ENCODE results near the gene ANKS1A.

Gene ANKS1A

DNA sequence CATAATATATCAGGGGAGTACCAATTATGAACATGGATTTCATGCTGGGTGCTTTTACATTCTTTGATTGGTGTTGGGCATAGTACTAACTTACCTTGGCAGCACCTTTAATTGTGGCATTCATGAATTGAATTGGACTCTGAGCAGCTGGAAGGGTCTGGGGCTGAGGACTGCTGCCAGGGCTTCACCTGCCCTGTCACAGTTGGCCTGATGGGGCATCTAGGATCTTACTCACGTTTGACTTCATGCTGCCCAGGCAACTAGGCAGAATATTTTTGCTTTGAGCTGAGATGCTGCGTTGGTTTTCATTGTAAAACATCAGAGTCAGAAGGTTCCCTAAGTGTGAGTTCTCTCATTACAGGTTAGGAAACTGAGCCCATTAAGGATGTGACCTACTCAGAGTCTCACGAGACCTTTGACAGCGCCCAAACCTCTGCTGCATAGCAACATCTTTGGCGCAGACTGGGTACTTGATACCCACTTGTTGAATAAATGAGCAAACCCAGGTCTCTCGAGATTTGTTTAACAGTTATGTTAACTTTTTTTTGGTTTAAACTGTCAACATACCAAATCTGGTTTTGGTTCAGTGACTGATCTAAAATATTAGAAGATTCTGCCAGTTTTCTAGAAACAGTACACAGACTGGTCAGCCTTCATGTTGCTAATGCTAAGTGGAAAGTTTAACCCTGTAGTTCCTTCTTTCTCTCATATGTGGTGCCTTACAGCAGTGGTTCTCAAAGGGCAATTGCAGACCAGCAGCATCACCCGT lies 147.2 kb downstream of the ANKS1A start:
- Histone ChIP-seq H3K27ac (ENCODE audit: low read depth, low read length) (no peak overlapping the region), H3K9ac (ENCODE audit: low read length) (no peak overlapping the region), H3K4me3 (ENCODE audit: low read depth, low read length) (no peak overlapping the region), H3K27me3 (ENCODE audit: control insufficient read depth, insufficient read depth, low read length) (no peaks in the 10 kb centered on the region), H3K4me1 (ENCODE audit: control insufficient read depth, insufficient read depth, low read length) (peaks cover 40% of the 10 kb centered on the region), H3K36me3 (ENCODE audit: control insufficient read depth, insufficient read depth, low read length) (peaks cover 3% of the 10 kb centered on the region; the same call in 1 of the 2 replicates), H3K9me3 (ENCODE audit: control insufficient read depth, insufficient read depth, low read depth, low read length) (no peaks in the 10 kb centered on the region)

GRCh38 chr6:35036828-35037663 lies 148.0 kb downstream of the ANKS1A start:
- Histone ChIP-seq H3K4me3 (ENCODE audit: low read depth, low read length) (peak overlapping the region; percentile 11; the same call in 1 of the 2 replicates), H3K9ac (ENCODE audit: low read length) (no peak overlapping the region), H3K27ac (ENCODE audit: low read depth, low read length) (0 out of 2 replicates have a peak overlapping the region, but pooled peaks have one; percentile 10), H3K27me3 (ENCODE audit: control insufficient read depth, insufficient read depth, low read length) (no peaks in the 10 kb centered on the region), H3K9me3 (ENCODE audit: control insufficient read depth, insufficient read depth, low read depth, low read length) (no peaks in the 10 kb centered on the region), H3K36me3 (ENCODE audit: control insufficient read depth, insufficient read depth, low read length) (peaks cover 9% of the 10 kb centered on the region; the same call in 1 of the 2 replicates), H3K4me1 (ENCODE audit: control insufficient read depth, insufficient read depth, low read length) (peaks cover 40% of the 10 kb centered on the region)

- peak overlapping the region; percentile 13 for H3K9ac ChIP-seq (ENCODE audit: low read length)
- no peaks in the 10 kb centered on the region for H3K9me3 ChIP-seq (ENCODE audit: control insufficient read depth, insufficient read depth, low read depth, low read length)
- H3K4me1 ChIP-seq (ENCODE audit: control insufficient read depth, insufficient read depth, low read length) = peaks cover 44% of the 10 kb centered on the region
- peak overlapping the region; percentile 10; the same call in 1 of the 2 replicates for H3K27ac ChIP-seq (ENCODE audit: low read depth, low read length)
- peak overlapping the region; percentile 1; the same call in 1 of the 2 replicates for H3K4me3 ChIP-seq (ENCODE audit: low read depth, low read length)
- H3K27me3 ChIP-seq (ENCODE audit: control insufficient read depth, insufficient read depth, low read length) = no peaks in the 10 kb centered on the region
- H3K36me3 ChIP-seq (ENCODE audit: control insufficient read depth, insufficient read depth, low read length) = peaks cover 9% of the 10 kb centered on the region; the same call in 1 of the 2 replicates
Measured at GRCh38 chr6:35037664-35038038, 148.6 kb downstream of the ANKS1A start.

- Histone ChIP-seq H3K9ac (ENCODE audit: low read length) (peak overlapping the region; percentile 13), H3K27ac (ENCODE audit: low read depth, low read length) (peak overlapping the region; percentile 10; the same call in 1 of the 2 replicates), H3K27me3 (ENCODE audit: control insufficient read depth, insufficient read depth, low read length) (no peaks in the 10 kb centered on the region), H3K36me3 (ENCODE audit: control insufficient read depth, insufficient read depth, low read length) (peaks cover 9% of the 10 kb centered on the region; the same call in 1 of the 2 replicates), H3K9me3 (ENCODE audit: control insufficient read depth, insufficient read depth, low read depth, low read length) (no peaks in the 10 kb centered on the region), H3K4me3 (ENCODE audit: low read depth, low read length) (no peak overlapping the region), H3K4me1 (ENCODE audit: control insufficient read depth, insufficient read depth, low read length) (peaks cover 48% of the 10 kb centered on the region)
Measured at GRCh38 chr6:35038076-35038475, 149.0 kb downstream of the ANKS1A start.

- Histone ChIP-seq H3K4me1 (ENCODE audit: control insufficient read depth, insufficient read depth, low read length) (peaks cover 63% of the 10 kb centered on the region), H3K27me3 (ENCODE audit: control insufficient read depth, insufficient read depth, low read length) (no peaks in the 10 kb centered on the region), H3K4me3 (ENCODE audit: low read depth, low read length) (no peak overlapping the region), H3K9ac (ENCODE audit: low read length) (no peak overlapping the region), H3K9me3 (ENCODE audit: control insufficient read depth, insufficient read depth, low read depth, low read length) (no peaks in the 10 kb centered on the region), H3K27ac (ENCODE audit: low read depth, low read length) (no peak overlapping the region), H3K36me3 (ENCODE audit: control insufficient read depth, insufficient read depth, low read length) (peaks cover 9% of the 10 kb centered on the region; the same call in 1 of the 2 replicates)
Measured at GRCh38 chr6:35040398-35040797, 151.3 kb downstream of the ANKS1A start.

DNA sequence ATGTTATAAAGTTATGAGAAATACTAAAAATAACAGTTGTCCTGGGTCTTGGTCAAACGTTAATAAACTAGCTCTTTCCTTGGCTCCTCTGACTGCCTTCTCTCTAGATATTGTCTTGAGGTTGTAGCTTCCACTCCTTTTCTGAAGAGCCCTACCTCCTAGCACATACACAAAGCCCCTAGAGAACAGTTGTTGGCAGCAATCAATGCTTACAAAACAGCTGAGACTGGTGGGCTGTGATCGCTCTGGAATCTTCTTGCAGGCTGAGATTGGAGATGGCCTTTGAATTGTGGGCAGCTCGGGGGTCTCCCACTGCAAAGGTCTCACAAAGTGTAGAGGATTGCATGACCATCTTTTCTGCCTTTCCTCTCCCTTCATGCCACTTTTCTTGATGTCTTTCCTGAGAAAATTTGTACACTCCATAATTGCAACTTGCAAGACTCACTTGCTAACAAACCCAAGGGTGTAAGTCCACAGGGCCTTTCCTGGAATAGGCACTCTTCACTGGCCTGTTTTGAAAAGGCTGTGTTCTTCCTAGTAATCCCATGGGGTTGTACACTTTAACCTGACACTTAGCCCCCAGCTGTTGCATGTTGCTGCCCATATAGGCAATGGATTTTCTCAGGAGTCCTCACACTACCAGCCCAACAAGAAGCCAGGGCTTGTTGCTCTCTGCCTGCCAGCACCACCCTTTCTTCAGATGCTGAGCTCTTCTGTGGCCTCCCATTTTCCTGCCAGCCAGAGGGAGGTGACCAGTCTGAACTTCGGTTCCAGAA lies 152.2 kb downstream of the ANKS1A start:
- no peak overlapping the region for H3K4me3 ChIP-seq (ENCODE audit: low read depth, low read length)
- no peaks in the 10 kb centered on the region for H3K27me3 ChIP-seq (ENCODE audit: control insufficient read depth, insufficient read depth, low read length)
- no peaks in the 10 kb centered on the region for H3K9me3 ChIP-seq (ENCODE audit: control insufficient read depth, insufficient read depth, low read depth, low read length)
- H3K4me1 ChIP-seq (ENCODE audit: control insufficient read depth, insufficient read depth, low read length) = peaks cover 63% of the 10 kb centered on the region
- no peak overlapping the region for H3K9ac ChIP-seq (ENCODE audit: low read length)
- peaks cover 9% of the 10 kb centered on the region; the same call in 1 of the 2 replicates for H3K36me3 ChIP-seq (ENCODE audit: control insufficient read depth, insufficient read depth, low read length)
- H3K27ac ChIP-seq (ENCODE audit: low read depth, low read length) = no peak overlapping the region

- H3K27ac ChIP-seq (ENCODE audit: low read depth, low read length) = no peak overlapping the region
- H3K9me3 ChIP-seq (ENCODE audit: control insufficient read depth, insufficient read depth, low read depth, low read length) = no peaks in the 10 kb centered on the region
- no peak overlapping the region for H3K4me3 ChIP-seq (ENCODE audit: low read depth, low read length)
- H3K27me3 ChIP-seq (ENCODE audit: control insufficient read depth, insufficient read depth, low read length) = no peaks in the 10 kb centered on the region
- H3K4me1 ChIP-seq (ENCODE audit: control insufficient read depth, insufficient read depth, low read length) = peaks cover 63% of the 10 kb centered on the region
- no peak overlapping the region for H3K9ac ChIP-seq (ENCODE audit: low read length)
- H3K36me3 ChIP-seq (ENCODE audit: control insufficient read depth, insufficient read depth, low read length) = peaks cover 9% of the 10 kb centered on the region; the same call in 1 of the 2 replicates
Measured at GRCh38 chr6:35042031-35042815, 153.2 kb downstream of the ANKS1A start.

- Histone ChIP-seq H3K9me3 (ENCODE audit: control insufficient read depth, insufficient read depth, low read depth, low read length) (no peaks in the 10 kb centered on the region), H3K27me3 (ENCODE audit: control insufficient read depth, insufficient read depth, low read length) (no peaks in the 10 kb centered on the region), H3K9ac (ENCODE audit: low read length) (peak overlapping the region; percentile 17), H3K4me3 (ENCODE audit: low read depth, low read length) (no peak overlapping the region), H3K4me1 (ENCODE audit: control insufficient read depth, insufficient read depth, low read length) (peaks cover 63% of the 10 kb centered on the region), H3K27ac (ENCODE audit: low read depth, low read length) (0 out of 2 replicates have a peak overlapping the region, but pooled peaks have one; percentile 39), H3K36me3 (ENCODE audit: control insufficient read depth, insufficient read depth, low read length) (peaks cover 9% of the 10 kb centered on the region; the same call in 1 of the 2 replicates)
Measured at GRCh38 chr6:35043381-35044130, 154.5 kb downstream of the ANKS1A start.

- no peaks in the 10 kb centered on the region for H3K9me3 ChIP-seq (ENCODE audit: control insufficient read depth, insufficient read depth, low read depth, low read length)
- H3K27me3 ChIP-seq (ENCODE audit: control insufficient read depth, insufficient read depth, low read length) = no peaks in the 10 kb centered on the region
- H3K4me3 ChIP-seq (ENCODE audit: low read depth, low read length) = no peak overlapping the region
- H3K27ac ChIP-seq (ENCODE audit: low read depth, low read length) = peak overlapping the region; percentile 67
- peak overlapping the region; percentile 70 for H3K9ac ChIP-seq (ENCODE audit: low read length)
- H3K36me3 ChIP-seq (ENCODE audit: control insufficient read depth, insufficient read depth, low read length) = peaks cover 9% of the 10 kb centered on the region; the same call in 1 of the 2 replicates
- peaks cover 70% of the 10 kb centered on the region for H3K4me1 ChIP-seq (ENCODE audit: control insufficient read depth, insufficient read depth, low read length)
Measured at GRCh38 chr6:35044145-35044745, 155.2 kb downstream of the ANKS1A start.

Data from HUES6 (cell line).